Prostate gland (tissue), 2 donors: ENCODE measurements around the gene LPAR1.

Experiments
- CTCF ChIP-seq, 4 experiments: fragments of 200-600 bp in 2 of 4; fragments of 450-650 bp in 2 of 4; sonication (generic) in 2 of 4; IDR thresholded peaks; 1 replicate in 3 of 4; 2 replicates in 1 of 4; pipeline ENCODE4 v1.5.1; 2016 to 2019; ENCODE audit warnings: antibody characterized with exemption in 4 of 4, mild to moderate bottlenecking in 2 of 4, moderate library complexity in 2 of 4
- POLR2A ChIP-seq: fragments of 450-650 bp; IDR thresholded peaks from one replicate; pipeline ENCODE4 v1.6.1; 2016; ENCODE audit warnings: antibody characterized with exemption, mild to moderate bottlenecking
- POLR2AphosphoS5 ChIP-seq: sonication (generic); formaldehyde crosslinking; IDR thresholded peaks from one replicate; pipeline ENCODE4 v1.6.1; 2017; ENCODE audit warnings: antibody characterized with exemption

GRCh38 chr9:111013707-111014106 lies 24.6 kb downstream of the LPAR1 start:
- TF ChIP-seq CTCF (IDR thresholded peaks at IDR 0.05): no peak
- no peak for TF ChIP-seq POLR2A
- no peak for TF ChIP-seq POLR2AphosphoS5
